T47D (cell line): ENCODE results near the gene KRI1.
"Not testable (repeated sequence)": the region's sequence is repeated elsewhere in the genome, so short reads cannot be mapped to it uniquely, and the experiment has no call there.

Experiments used
- DNase-seq, 2 experiments: peaks; one replicate each; pipeline versions ENCODE4 v3.0.0 to v3.0.0-alpha.2; 2011 to 2012; ENCODE audit warnings: low read depth in 1 of 2, low spot score in 1 of 2
- JUND ChIP-seq: IDR thresholded peaks from 2 replicates; pipeline ENCODE4 v1.6.1; 2012; ENCODE audit warnings: low read depth
- in situ Hi-C: cut with HindIII; loops from 2 replicates; pipeline ENCODE4 v1.10.0; 2016; ENCODE audit warnings: low sequenced_read_pairs, low pct_unique_long_range_greater_than_20kb

KRI1 gene

GRCh38 chr19:10537668-10538067 lies 28.1 kb downstream of the KRI1 start:
- no peak for DNase-seq
- in situ Hi-C loops: no loop called here
- no peak for TF ChIP-seq JUND

GRCh38 chr19:10535613-10536012 lies 30.2 kb downstream of the KRI1 start:
- no peak for TF ChIP-seq JUND
- DNase-seq: no peak
- in situ Hi-C loops: no loop called here

DNA sequence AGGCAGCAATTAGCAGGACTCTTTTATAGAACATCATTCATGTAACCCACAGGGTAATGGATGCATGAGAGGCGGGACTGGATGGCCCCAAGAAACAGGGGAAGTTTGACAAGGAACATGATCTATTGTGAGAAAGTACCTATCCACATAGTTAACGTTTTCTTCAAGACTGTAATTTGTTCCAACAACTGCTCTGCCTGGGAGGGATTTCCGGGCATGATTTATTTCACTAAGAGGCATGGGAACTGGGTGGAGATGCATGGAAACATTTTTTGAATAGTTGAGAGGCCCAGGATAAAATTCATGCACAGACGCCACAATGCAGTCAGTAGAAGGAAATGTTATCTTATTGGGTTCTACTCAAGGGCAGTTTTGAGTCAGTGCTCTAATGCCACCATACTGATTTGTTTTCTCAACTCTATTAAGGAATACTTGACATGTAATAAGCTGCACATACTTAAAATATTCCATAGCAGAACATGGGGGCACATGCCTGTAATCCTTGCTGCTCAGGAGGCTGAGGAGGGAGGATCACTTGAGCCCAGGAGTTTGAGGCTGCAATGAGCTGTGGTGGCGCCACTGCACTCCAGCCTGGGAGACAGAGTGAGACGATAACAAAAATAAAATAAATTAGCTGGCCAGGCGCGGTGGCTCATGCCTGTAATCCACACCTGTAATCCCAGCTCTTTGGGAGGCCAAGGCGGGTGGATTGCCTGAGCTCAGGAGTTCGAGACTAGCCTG lies 32.0 kb downstream of the KRI1 start:
- in situ Hi-C loops: no loop called here
- DNase-seq: no peak

DNA sequence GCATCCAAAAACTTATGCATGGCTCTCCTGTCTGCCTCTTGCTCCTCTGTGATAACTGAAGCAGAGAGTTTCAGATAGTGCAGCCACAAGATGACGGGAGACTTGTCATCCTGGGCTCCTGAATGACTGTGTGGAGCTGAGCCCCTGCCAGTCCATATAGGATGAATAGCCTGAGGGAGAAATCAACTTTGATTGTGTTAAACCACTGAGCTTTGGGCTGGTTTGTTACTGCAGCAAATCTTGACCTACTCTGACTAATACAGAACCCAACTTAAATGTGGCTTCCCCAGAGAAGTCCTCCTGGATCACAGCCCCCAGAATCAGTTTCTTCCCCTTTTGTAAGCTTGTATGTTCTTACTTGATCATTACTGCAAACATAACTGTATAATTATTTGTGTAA lies 33.4 kb downstream of the KRI1 start:
- DNase-seq: no peak
- in situ Hi-C loops: no loop called here
- TF ChIP-seq JUND: no peak

More for the DNA sequence above, 32.0 kb downstream of the KRI1 start:
- no peak for TF ChIP-seq JUND

GRCh38 chr19:10526887-10527286 lies 38.9 kb downstream of the KRI1 start:
- DNase-seq, in situ Hi-C loops: not testable (repeated sequence)

DNA sequence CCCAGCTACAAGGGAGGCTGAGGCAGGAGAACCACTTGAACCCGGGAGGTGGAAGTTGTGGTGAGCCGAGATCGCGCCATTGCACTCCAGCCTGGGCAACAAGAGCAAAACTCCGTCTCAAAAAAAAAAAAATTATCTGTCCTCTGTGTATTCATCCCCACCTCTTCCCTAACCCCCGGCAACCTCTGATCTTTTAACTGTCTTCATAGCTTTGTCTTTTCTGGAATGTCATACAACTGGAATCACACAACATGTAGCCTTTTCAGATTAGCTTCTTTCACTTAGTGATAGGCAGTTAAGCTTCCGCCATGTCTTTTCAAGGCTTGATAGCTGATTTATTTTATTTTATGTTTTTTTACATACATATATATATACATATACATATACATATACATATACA lies 40.2 kb downstream of the KRI1 start:
- no peak for DNase-seq
- TF ChIP-seq JUND: no peak
- in situ Hi-C loops: no loop called here

DNA sequence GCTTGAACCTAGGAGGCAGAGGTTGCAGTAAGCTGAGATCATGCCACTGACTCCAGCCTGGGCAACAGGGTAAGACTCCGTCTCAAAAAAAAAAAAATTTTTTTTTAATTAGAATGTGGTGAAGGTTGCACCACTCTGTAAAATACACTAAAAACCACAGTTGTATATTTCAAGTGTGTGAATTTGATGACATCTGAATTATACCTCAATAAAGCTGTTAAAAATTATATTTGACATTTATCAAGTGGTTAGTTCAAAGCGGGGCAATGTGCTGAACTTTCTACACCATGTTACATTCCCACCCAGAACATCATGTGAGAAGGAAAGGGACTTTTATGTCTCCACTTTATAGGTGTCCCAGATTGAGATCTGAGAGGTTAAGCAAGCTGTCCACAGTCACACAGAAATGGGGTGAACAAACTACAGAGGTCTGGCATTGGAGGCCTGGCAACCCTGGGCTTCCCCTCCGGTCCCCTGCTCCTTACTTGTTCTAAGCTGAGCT lies 42.6 kb downstream of the KRI1 start:
- DNase-seq: no peak
- in situ Hi-C loops: no loop called here

GRCh38 chr19:10521461-10522171 lies 44.2 kb downstream of the KRI1 start:
- in situ Hi-C loops: no loop called here
- no peak for DNase-seq
- TF ChIP-seq JUND: no peak

More for the DNA sequence above, 42.6 kb downstream of the KRI1 start:
- TF ChIP-seq JUND: no peak

DNA sequence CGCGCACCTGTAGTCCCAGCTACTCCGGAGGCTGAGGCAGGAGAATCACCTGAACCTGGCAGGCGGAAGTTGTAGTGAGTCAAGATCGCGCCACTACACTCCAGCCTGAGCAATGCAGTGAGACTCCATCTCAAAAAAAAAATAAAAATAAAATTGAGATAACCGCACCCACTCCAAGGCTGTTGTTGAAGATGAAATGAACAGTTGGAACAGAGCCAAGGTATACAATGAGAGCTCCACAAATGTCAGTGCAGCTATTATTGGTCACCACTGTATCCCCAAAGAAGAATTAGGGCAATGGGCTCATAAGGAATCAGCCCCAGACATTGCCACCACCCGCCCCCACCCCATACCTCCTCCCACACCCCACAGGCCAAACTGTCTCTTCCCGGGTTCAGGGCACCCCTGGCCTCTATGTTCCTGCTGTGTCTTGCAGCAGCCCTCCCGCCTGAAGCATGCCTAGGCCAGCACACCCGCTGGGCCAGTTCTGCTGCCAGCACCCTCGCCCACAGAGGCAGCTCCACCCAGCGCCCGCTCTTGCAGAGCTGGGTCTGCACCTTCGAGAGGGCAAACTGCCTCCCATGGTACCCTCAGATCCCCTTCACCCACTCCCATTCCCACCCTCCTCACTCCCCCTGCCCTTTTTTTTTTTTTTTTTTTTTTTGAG lies 45.0 kb downstream of the KRI1 start:
- no peak for TF ChIP-seq JUND
- in situ Hi-C loops: no loop called here
- DNase-seq: peak; percentile 65 to 73

GRCh38 chr19:10519421-10519820 lies 46.4 kb downstream of the KRI1 start:
- in situ Hi-C loops: no loop called here
- TF ChIP-seq JUND: no peak
- DNase-seq: no peak

DNA sequence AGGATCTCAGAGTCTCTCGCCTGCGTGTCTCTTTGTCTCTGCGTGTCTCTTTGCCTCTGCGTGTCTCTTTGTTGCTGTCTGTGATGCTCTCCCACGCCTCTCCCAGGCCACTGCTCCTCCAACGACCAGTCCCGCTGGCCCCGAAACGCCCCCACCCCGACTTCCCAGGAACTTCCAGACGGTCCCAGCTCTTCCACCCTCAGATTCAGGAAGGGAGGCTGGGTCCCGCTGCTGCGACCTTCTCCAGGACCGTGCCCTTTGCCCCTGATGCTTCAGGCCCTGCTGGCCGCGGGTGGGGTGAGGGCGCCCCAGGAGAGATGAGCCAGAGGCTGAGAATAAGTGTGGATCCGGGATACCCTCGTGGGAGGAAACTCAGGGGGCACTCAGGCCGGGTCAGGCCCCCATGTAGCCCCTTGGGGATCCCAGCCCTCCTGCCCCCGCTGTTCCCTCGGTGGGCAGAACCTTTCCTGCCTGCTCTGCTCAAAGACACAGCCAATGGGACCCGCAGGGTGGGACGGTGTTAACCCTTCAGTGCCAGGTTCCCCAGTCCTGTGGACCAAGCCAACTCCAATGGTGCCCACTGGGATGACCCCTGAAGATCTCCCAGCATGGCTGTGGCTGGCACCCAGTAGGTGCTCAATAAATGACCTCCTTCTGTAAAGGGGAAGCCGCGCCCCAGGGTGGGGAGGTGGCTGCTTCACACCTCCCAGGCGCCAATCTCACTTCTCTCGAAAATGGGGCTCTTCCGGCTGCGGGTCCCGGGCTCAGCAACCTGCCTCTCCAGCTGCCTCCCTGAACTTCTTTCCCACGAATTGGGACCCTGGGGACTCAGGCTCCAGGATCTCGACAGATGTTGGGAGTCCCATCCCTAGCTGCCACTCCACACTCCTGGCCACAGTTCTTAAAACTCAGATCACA lies 47.1 kb downstream of the KRI1 start:
- in situ Hi-C loops: no loop called here
- TF ChIP-seq JUND: no peak
- DNase-seq: no peak
